Measurements from ENCODE around the gene CSDE1. TPM values are rescaled to one million over a fixed set of nuclear protein-coding genes. Genes with fewer than 3 reads are reported as not detected.

The CSDE1 gene
- total RNA-seq, 1 donor from 2014 or later: 468 TPM

GRCh38 chr1:114702737-114703136 is 55.0 kb downstream of the CSDE1 start:
- DNase-seq (ENCODE audit: low spot score): no peak

- no peak for DNase-seq (ENCODE audit: low spot score)
These were observed 55.9 kb downstream of the CSDE1 start for GRCh38 chr1:114701931-114702330.

DNA sequence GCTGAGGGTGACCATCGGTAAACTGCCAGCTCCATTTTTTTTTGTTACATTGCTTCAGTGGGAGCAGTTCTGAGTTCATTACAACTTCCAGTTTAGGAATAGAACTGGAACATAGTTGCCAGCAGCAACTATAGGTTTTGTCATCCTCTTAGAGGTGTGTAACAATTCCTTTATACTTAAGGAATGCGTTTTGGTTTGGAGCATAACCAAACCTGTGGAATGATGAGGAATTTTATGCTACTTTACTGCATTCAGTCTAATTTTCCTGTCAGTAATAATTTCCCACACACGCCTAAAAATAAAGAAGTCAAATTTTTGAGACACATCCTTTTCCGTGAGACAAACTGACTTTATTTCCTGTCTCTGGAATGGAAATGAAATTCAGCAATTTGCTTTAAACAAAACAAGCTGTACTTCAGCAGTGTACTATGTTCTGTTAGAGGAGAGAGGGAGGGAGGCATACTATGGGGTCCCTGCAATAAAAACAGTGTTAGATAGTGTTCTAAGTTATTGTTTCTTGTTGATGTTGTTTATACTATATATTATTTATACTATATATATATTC is 57.7 kb downstream of the CSDE1 start:
- DNase-seq (ENCODE audit: low spot score): no peak

GRCh38 chr1:114696810-114697209 is 61.0 kb downstream of the CSDE1 start:
- no peak for DNase-seq (ENCODE audit: low spot score)

GRCh38 chr1:114695430-114696058 is 62.2 kb downstream of the CSDE1 start, which contains the start of gene AMPD1:
Gene AMPD1, minus strand, starts transcription at chr1:114695546. Its CDS starts 75 bp downstream, at chr1:114695471.
- DNase-seq (ENCODE audit: low spot score): no peak

- no peak for DNase-seq (ENCODE audit: low spot score)
These were observed 63.1 kb downstream of the CSDE1 start for GRCh38 chr1:114694540-114695310.

GRCh38 chr1:114692947-114693346 is 64.8 kb downstream of the CSDE1 start:
- DNase-seq (ENCODE audit: low spot score): no peak

- no peak for DNase-seq (ENCODE audit: low spot score)
These were observed 66.7 kb downstream of the CSDE1 start for GRCh38 chr1:114691061-114691460.

DNA sequence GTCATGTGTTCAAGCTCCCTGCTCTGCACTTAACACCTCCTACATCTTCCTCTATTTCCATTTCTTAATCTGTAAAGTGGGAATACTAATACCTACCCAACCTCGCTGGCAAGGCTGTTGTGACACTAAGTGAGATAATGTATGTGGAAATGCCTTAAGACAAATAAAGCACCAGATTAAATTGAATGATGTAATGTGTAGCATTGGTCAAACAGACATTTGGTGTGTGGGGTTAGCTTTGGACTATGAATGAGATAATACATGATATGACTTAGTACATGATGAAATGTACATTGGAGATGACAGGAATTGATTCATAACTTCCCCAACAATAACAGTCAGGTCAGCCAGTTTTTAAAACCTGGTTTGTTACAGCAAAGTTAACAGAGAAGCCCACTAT is 67.6 kb downstream of the CSDE1 start:
- DNase-seq (ENCODE audit: low spot score): no peak

DNA sequence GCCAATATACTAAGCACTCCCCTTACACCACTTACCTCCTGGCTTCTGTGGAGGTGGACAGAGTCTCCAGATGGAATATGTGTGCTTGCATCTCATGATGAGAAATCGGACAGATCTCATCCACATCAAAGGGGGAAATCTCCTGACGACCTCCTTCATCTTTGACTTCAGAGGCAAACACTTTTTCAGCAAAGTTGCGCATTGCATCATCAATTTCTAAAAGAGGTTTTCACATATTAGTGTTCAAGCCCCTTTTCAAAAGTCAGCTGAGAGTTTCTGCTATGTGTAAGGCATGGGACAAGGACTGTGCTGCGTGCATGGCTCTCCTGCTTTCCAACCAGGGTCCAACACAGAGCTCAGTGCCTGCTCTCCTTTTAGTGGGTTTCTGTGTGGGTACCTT is 69.3 kb downstream of the CSDE1 start:
- DNase-seq (ENCODE audit: low spot score): no peak

GRCh38 chr1:114685851-114686250 is 71.9 kb downstream of the CSDE1 start:
- DNase-seq (ENCODE audit: low spot score): no peak

- DNase-seq (ENCODE audit: low spot score): no peak
These were observed 80.1 kb downstream of the CSDE1 start for GRCh38 chr1:114677691-114678090.

DNA sequence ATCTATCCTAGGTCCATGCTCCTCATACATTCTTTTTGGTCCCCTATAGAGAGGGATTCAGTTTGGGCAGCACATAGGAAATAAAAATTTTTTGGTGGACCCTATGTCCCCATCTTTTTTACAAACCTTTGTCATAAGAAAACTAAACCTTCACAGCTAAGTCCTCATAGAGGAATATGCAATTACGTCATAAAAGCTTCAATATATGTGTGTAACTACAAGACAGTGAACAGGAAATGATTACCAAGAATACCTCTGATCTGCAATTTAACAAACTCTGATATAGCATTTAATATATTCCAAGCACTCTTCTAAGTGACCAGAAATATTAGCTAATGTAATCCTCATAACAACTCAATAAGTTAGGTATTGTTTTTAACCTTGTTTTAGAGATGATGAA is 81.7 kb downstream of the CSDE1 start:
- DNase-seq (ENCODE audit: low spot score): no peak

DNA sequence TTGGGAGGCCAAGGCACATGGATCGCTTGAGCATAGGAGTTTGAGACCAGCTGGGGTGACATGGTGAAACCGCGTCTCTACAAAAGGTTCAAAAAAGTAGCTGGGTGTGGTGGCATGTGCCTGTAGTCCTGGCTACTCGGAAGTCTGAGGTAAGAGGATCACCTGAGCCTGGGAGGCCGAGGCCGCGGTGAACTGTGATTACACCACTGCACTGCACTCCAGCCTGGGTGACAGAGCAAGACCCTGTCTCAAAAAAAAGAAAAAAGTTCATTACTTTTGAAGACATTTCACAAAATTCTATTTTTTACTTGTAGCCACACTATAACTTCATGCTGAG is 85.9 kb downstream of the CSDE1 start:
- no peak for DNase-seq (ENCODE audit: low spot score)

GRCh38 chr1:114671011-114671938 is 86.5 kb downstream of the CSDE1 start:
- DNase-seq (ENCODE audit: low spot score): peak; percentile 14

DNA sequence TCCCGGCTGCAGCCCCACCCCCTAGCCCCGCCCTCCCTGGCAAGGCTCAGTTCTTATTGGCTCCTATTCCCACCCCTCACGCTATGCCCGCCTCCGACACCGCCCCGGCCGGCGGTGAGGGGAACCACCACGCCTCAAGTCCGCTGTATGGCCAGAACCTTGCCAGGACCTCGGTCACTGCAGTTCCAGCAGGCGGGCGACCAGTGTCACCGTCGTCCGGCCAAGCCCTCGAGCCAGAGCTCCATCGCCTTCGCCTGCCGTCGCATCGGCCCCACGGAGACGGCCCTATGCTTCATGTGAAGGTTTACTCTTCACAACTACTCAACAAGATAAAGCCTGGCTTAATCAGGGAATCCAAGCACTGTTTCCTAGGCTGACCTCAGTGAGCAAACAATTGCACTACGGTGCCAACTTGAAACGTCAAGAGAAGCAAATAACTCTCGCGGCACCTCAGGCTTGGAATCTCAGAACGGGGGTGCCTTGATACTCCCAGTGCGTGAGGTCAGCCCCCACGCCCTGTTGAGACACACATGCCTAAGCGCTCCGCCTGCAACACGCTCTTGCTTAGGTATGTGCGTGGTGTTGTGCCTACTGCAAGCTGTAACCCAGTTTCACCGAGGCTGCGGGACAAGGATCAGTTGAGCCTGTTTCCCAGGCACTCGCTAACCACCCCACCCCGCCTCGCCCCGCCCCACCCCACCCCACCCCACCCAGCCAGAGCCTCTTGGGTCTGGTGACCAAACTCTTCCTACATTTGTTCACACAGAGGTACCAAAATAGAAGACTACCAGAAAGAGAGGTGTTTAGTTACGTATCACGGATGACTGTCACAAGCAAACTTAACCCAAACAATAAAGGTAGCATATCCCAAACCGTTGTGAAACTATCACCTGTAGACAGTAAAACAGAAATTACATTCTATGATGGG is 87.4 kb downstream of the CSDE1 start:
- peak; percentile 95 for DNase-seq (ENCODE audit: low spot score)

GRCh38 chr1:114669562-114670082 is 88.2 kb downstream of the CSDE1 start, which contains the start of gene DENND2C:
Gene DENND2C, minus strand, starts transcription at chr1:114670049. Its CDS starts 44,065 bp downstream, at chr1:114625984.
- no peak for DNase-seq (ENCODE audit: low spot score)

DNA sequence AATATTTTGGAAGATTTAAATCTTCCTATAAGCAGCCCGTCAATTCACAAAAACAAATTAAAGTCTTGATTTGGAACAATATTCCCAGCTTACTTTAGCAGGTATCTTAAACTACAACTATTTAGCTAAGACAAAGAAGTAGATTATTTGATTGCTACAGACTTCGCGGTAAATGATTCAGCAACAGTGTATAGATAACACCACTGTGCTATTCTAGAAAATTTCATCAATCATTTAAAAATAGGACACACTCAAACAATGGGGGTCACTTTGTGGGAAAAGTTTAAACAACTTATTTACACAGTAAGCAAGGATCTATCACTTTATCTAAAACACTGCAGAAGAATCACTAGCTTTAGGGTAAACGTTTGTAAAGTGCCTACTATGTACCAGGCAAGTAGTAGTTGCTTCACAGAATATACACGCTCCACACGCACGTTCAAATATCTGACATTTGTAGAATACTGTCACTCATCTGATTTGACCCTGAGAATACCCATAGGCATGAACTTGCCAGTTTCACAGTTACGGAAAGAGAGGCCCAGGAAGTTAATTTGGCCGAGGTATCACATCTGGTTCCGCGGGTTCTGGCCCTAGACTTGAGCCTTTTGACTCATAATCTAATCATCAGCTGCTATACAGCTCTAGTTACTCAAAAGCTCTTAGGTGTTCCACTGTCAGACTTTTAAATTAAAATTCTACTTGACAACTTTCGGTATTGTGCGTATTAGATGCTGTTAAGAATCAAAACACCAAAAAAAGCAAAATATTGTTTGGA is 88.8 kb downstream of the CSDE1 start:
- DNase-seq (ENCODE audit: low spot score): peak; percentile 23

- DNase-seq (ENCODE audit: low spot score): no peak
These were observed 89.4 kb downstream of the CSDE1 start for GRCh38 chr1:114668373-114668772.

DNA sequence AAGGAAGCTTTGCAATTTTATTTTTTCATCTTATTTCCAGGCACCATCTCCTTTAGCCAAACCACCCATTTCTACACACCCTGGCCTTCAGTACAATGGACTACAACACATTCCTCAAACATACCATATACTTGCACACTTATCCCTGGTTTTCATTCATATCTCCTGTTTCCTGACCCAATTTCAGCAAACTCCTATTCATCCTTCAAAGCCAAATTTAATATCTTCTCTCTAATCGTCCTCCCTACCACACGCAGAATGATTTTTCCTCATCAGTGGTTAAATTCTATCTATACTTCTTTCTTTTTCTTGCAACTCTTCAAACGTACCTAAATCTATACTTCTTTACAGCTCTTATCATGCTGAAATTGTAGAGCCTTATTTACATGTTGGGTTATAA is 90.8 kb downstream of the CSDE1 start:
- DNase-seq (ENCODE audit: low spot score): no peak

All from umbilical cord (tissue), 2 donors.